GM12864 (cell line): Measurements from ENCODE around the gene TMED4.
"Not testable (repeated sequence)": the region's sequence is repeated elsewhere in the genome, so short reads cannot be mapped to it uniquely, and the experiment has no call there.

Experiments used
- DNase-seq: peaks from one replicate; pipeline ENCODE4 v3.0.0-alpha.2; 2011; ENCODE audit warnings: low read depth
- H3K4me3 ChIP-seq: 2 replicates; pipeline ENCODE4 v1.5.1; 2011; ENCODE audit warnings: mild to moderate bottlenecking, low read depth, low read length, control low read depth
- CTCF ChIP-seq: IDR thresholded peaks from 2 replicates; pipeline ENCODE4 v1.5.1; 2011; ENCODE audit warnings: low read depth, mild to moderate bottlenecking, moderate library complexity, low read length, control low read depth, inconsistent platforms; ENCODE audit errors: missing control alignments

TMED4 gene

GRCh38 chr7:44567884-44568283 is 14.1 kb downstream of the TMED4 start:
- no peak for TF ChIP-seq CTCF
- no peak overlapping the region for H3K4me3 ChIP-seq
- no peak for DNase-seq

- DNase-seq, result no peak
- H3K4me3 ChIP-seq, result no peak overlapping the region
Measured at GRCh38 chr7:44566680-44567079, 15.4 kb downstream of the TMED4 start.

GRCh38 chr7:44565795-44566559 is 16.1 kb downstream of the TMED4 start:
- no peak for TF ChIP-seq CTCF
- DNase-seq, result no peak
- no peak overlapping the region for H3K4me3 ChIP-seq

More at GRCh38 chr7:44566680-44567079, 15.4 kb downstream of the TMED4 start:
- no peak for TF ChIP-seq CTCF

GRCh38 chr7:44565097-44565794 is 16.8 kb downstream of the TMED4 start:
- DNase-seq, result no peak
- no peak overlapping the region for H3K4me3 ChIP-seq
- TF ChIP-seq CTCF, result peak; percentile 98

GRCh38 chr7:44564606-44565005 is 17.4 kb downstream of the TMED4 start:
- no peak for TF ChIP-seq CTCF
- DNase-seq, result no peak
- H3K4me3 ChIP-seq, result no peak overlapping the region

GRCh38 chr7:44563171-44563679 is 18.8 kb downstream of the TMED4 start:
- H3K4me3 ChIP-seq, result no peak overlapping the region
- no peak for DNase-seq
- no peak for TF ChIP-seq CTCF

- not testable (repeated sequence) for DNase-seq, H3K4me3 ChIP-seq
Measured at GRCh38 chr7:44562622-44562962, 19.4 kb downstream of the TMED4 start.
